ENCODE measurements around the gene C10orf71.

- no peak for TF ChIP-seq CTCF (IDR thresholded peaks at IDR 0.05)
- no peak for TF ChIP-seq POLR2A (IDR thresholded peaks at IDR 0.05)
These were observed 33.4 kb downstream of the C10orf71 start for GRCh38 chr10:49332333-49332732.

Measured in heart left ventricle (tissue), 13 donors.